HG03378 (cell line): Measurements from ENCODE around the gene NCR2.

Experiments
- ATAC-seq: cut with Tn5 transposase; IDR thresholded peaks from one replicate; pipeline ENCODE4 v1.9.1; 2021; ENCODE audit warnings: mild to moderate bottlenecking, moderate library complexity; ENCODE audit not compliant: unreplicated experiment

Gene NCR2

GRCh38 chr6:41327177-41327576, 8.2 kb upstream of the NCR2 start:
- no peak for ATAC-seq

DNA sequence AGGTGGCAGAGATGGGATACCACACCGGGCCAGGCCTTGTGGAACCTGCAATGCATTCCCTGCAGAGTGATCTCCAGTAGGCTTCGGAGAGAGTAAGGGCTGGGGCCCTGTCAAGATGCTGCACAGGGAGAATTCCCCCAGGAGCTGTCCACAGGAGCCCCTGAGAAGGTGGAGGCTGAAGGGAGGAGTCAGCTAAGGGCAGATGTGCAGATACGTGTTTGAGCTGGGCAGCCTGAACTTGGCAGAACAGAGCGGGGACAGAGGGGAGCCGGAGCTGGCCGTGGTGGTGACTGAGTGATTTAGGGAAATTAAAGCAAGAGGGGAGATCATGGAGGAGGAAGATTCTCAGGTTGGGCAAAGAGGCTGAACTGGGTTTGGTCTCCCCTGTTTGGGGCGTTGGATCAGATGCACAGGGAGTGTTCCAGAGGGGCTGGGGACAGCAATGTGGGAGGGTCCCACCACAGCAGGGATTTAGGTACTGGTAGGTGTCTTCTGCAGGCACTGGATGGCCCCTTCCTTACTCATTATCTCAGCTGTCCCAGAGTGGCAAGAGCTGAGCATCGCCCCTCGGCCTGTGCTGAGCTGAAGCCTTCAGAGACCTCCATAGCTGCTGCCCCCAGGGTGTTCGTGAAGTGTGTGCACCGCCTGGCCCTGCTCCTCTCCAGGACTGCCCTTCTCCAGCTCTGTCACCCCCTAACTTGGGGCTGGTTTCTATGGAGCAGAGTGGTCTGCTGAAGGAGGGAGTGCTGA, 3.8 kb upstream of the NCR2 start:
- no peak for ATAC-seq

- no peak for ATAC-seq
Observed at GRCh38 chr6:41332241-41332640, 3.2 kb upstream of the NCR2 start.

- ATAC-seq = no peak
Observed at GRCh38 chr6:41332842-41333736, 2.3 kb upstream of the NCR2 start.

- no peak for ATAC-seq
Observed at GRCh38 chr6:41334482-41335040, 847 bp upstream of the NCR2 start.

DNA sequence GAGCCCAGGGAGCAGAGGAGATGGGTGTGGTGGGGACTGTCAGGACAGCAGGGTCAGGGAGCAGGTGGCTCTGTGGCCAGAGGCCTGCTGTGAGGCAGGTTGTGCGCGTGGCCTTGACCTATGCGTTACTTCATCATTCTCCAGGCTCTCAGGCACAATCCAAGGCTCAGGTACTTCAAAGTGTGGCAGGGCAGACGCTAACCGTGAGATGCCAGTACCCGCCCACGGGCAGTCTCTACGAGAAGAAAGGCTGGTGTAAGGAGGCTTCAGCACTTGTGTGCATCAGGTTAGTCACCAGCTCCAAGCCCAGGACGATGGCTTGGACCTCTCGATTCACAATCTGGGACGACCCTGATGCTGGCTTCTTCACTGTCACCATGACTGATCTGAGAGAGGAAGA, 535 bp downstream of the NCR2 start:
- no peak for ATAC-seq

- no peak for ATAC-seq
Observed at GRCh38 chr6:41336824-41337223, 1.4 kb downstream of the NCR2 start.

GRCh38 chr6:41337709-41338108, 2.3 kb downstream of the NCR2 start:
- ATAC-seq = no peak

DNA sequence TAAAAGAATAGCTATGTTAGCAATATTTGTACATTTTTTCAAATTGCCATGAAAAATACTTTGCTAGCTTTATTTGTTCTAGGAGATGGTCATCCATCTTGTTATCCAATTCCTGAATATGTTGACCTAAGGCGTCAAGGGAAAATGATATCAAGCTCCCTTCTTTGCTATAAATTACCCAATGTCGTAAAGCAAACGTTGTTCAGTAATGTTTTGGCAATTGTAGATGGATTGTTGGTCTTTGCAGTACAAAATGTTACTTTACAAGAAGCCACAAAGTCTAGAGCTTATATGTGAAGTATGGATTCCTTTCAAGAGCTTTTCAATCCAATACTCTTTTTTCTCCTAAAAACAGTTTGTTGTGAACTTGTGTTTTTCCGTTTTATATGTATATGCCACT, 3.3 kb downstream of the NCR2 start:
- ATAC-seq = no peak

DNA sequence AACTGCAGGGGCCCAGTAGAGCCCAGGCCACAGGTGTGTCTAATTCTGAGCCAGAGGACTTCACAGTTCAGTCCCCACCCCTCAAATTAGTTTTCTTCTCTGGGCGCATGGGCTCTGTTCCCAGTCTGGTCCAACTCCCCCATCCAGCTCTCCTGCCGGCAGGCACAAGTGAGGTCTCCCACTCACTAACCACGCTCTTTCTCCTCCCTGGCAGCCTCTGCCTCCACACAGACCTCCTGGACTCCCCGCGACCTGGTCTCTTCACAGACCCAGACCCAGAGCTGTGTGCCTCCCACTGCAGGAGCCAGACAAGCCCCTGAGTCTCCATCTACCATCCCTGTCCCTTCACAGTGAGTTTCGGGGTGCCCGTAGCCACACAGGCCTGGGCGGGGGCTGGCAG, 6.2 kb downstream of the NCR2 start:
- ATAC-seq = no peak

DNA sequence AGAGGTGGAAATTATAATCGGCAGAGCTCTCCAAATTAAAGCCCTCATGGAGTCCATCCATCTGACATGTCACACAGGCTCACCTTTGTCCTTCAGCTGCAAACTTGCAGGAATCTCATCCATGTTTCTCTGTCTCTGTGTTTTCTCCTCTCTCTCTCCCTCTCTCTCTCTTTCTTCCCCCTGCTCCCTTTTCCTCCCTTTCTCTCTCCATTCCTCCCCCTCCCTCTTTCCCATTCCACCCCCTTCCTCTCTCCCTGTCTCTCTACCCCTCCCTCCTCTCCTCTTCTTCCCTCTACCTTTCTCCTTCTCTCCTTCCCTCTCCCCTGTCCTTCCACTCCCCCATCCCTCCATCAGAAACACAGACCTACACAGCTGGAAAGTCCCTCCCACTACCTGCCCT, 6.8 kb downstream of the NCR2 start:
- ATAC-seq = no peak

DNA sequence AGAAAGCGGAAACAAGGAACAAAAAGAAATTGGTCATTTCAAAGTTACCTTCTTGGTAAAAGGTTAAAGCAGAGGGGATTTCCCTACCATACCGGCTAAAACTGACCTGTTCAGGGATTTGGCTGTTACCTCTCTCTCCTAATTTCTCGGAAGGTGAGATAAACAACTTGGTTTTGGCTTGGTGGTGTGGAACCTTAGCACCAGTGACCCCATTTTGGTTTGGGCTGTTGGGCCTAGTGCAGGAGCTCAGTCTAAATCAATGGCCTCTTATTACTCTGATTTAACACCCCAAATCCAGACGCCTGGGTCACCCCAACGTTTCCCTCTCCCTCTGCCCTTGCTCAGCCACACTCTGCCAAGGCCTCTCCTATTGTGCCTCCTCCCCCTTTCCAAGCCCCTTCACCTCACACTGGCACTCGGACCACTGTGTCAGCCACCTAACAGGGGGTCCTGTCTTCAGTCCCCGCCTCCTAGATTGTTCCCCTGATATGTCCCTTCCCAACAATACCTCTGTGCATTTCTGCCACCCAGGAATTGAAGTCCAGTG, 8.3 kb downstream of the NCR2 start:
- no peak for ATAC-seq

- ATAC-seq = no peak
Observed at GRCh38 chr6:41344876-41345275, 9.5 kb downstream of the NCR2 start.

DNA sequence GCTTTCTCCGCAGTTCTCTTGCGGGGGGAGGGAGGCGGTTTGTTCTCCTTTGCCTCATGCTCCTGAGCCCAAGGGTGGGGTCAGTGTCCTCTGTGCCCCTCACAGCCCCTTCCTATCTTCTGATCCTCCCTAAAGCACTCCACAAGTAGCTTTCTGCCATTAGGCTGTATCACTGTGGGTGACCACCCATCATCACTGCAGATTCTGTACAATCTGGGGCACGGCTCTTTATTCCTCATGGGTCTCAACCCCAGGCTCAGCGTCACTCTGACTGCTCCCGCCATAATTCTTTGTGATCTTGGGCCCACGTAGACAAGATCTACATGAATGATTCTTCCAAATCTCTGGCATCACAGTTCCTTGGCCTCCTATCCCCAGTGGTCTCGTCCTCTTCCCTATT, 10.5 kb downstream of the NCR2 start:
- no peak for ATAC-seq

DNA sequence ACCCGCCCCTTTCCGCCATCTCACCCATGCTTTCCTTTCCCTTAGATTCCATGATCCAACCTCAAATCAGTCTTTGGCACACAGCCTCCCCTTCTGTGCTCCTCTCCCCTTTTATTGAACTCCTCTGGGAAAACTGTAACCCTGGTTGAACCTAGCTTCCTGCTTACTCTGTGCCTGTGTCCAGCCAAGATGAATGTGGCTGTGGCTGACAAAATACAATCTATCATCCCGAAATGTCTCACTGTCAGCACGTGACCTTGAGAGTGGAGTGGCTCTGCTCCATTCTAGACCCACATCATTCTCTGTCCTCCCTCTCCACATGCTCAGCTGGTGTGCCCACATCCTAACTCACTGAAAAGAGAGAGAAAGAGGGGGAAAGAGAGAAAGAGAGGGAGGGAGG, 11.0 kb downstream of the NCR2 start:
- no peak for ATAC-seq

GRCh38 chr6:41347378-41348050, 12.1 kb downstream of the NCR2 start:
- no peak for ATAC-seq

GRCh38 chr6:41348934-41349333, 13.5 kb downstream of the NCR2 start:
- no peak for ATAC-seq

- no peak for ATAC-seq
Observed at GRCh38 chr6:41352396-41352795, 17.0 kb downstream of the NCR2 start.

GRCh38 chr6:41352907-41353306, 17.5 kb downstream of the NCR2 start:
- no peak for ATAC-seq

- ATAC-seq = no peak
Observed at GRCh38 chr6:41353333-41353732, 17.9 kb downstream of the NCR2 start.

GRCh38 chr6:41355952-41356351, 20.5 kb downstream of the NCR2 start:
- ATAC-seq = no peak
